GM21529 (cell line): ENCODE measurements around the gene SSNA1.
A peak's percentile ranks its signal among the peaks of the same experiment; 100 is the strongest.

Experiments
- ATAC-seq: cut with Tn5 transposase; IDR thresholded peaks from one replicate; pipeline ENCODE4 v1.9.1; 2021; ENCODE audit not compliant: unreplicated experiment

The SSNA1 gene

GRCh38 chr9:137188490-137189296, at the start of gene SSNA1, which contains the start of gene ANAPC2:
Gene SSNA1 (plus strand): TSS chr9:137188676. CDS start chr9:137188727, 51 bp downstream.
Gene ANAPC2 (minus strand): TSS chr9:137188560. CDS start chr9:137188532, 28 bp downstream.
- ATAC-seq = peak; percentile 68

- ATAC-seq = no peak
Measured at GRCh38 chr9:137138722-137139467, 49.6 kb upstream of the SSNA1 start, which contains the start of gene GRIN1. Gene GRIN1 (plus strand): TSS chr9:137139154. CDS start chr9:137139487, 333 bp downstream.

- no peak for ATAC-seq
Measured at GRCh38 chr9:137139468-137140150, 48.9 kb upstream of the SSNA1 start.

GRCh38 chr9:137140151-137141012, 48.1 kb upstream of the SSNA1 start:
- ATAC-seq = no peak

- ATAC-seq = no peak
Measured at GRCh38 chr9:137141050-137141810, 47.2 kb upstream of the SSNA1 start.

- no peak for ATAC-seq
Measured at GRCh38 chr9:137141976-137142936, 46.2 kb upstream of the SSNA1 start.

- ATAC-seq = no peak
Measured at GRCh38 chr9:137143459-137143858, 45.0 kb upstream of the SSNA1 start.

- ATAC-seq = no peak
Measured at GRCh38 chr9:137145731-137146526, 42.5 kb upstream of the SSNA1 start.

GRCh38 chr9:137146527-137146918, 42.0 kb upstream of the SSNA1 start:
- ATAC-seq = no peak

GRCh38 chr9:137147091-137147792, 41.2 kb upstream of the SSNA1 start:
- ATAC-seq = no peak

- no peak for ATAC-seq
Measured at GRCh38 chr9:137147793-137148160, 40.7 kb upstream of the SSNA1 start.

GRCh38 chr9:137148242-137148641, 40.2 kb upstream of the SSNA1 start:
- ATAC-seq = no peak

- no peak for ATAC-seq
Measured at GRCh38 chr9:137148661-137149060, 39.8 kb upstream of the SSNA1 start.

- no peak for ATAC-seq
Measured at GRCh38 chr9:137149363-137149762, 39.1 kb upstream of the SSNA1 start.

GRCh38 chr9:137149942-137150616, 38.4 kb upstream of the SSNA1 start:
- peak; percentile 22 for ATAC-seq

GRCh38 chr9:137150617-137151457, 37.6 kb upstream of the SSNA1 start:
- peak; percentile 51 for ATAC-seq
